Activated naive CD8-positive, alpha-beta T cell treated with anti-CD3 and anti-CD28 coated beads, Interleukin-2, amount 10 ng/mL, durations not matched to agents 7 days and 5 days (primary cell): ENCODE results near the gene PNLIPRP1. TPM values are rescaled to one million over a fixed set of nuclear protein-coding genes. Genes with fewer than 3 reads are reported as not detected.

Source experiments
- ATAC-seq: fragments of 150-1000 bp; cut with Tn5 transposase; one replicate; pipeline ENCODE4 v1.10.0; 2021; ENCODE audit warnings: low read depth, moderate library complexity
- POLR2A ChIA-PET: fragments of 350-600 bp; sonication (Branson Sonifier 250); formaldehyde crosslinking; loops from one replicate; lab custom pipeline; 2021; ENCODE audit warnings: antibody characterized with exemption; lab: Charles Lee
- DNase-seq: peaks from one replicate; pipeline ENCODE4 v3.0.0; 2021
- H3K27ac Mint-ChIP-seq: one replicate; pipeline ENCODE4 v1.8.0; 2022; ENCODE audit warnings: mild to moderate bottlenecking, mixed read lengths
- H3K27me3 Mint-ChIP-seq: one replicate; pipeline ENCODE4 v1.8.0; 2022; ENCODE audit warnings: mild to moderate bottlenecking, moderate library complexity, mixed read lengths
- H3K36me3 Mint-ChIP-seq: one replicate; pipeline ENCODE4 v1.8.0; 2021; ENCODE audit warnings: mild to moderate bottlenecking, mixed read lengths
- H3K4me1 Mint-ChIP-seq: one replicate; pipeline ENCODE4 v1.8.0; 2021; ENCODE audit warnings: mixed read lengths
- H3K4me3 Mint-ChIP-seq: one replicate; pipeline ENCODE4 v1.8.0; 2022; ENCODE audit warnings: mild to moderate bottlenecking, moderate library complexity, mixed read lengths
- H3K9me3 Mint-ChIP-seq: one replicate; pipeline ENCODE4 v1.8.0; 2021; ENCODE audit warnings: mixed read lengths
- total RNA-seq, 2 experiments: library from RNA; stranded (reverse); gene quantifications; one replicate each; pipeline ENCODE4 v1.2.3, GENCODE V29; 2021

PNLIPRP1 gene
- total RNA-seq, 2 experiments from 2014 or later: not detected

DNA sequence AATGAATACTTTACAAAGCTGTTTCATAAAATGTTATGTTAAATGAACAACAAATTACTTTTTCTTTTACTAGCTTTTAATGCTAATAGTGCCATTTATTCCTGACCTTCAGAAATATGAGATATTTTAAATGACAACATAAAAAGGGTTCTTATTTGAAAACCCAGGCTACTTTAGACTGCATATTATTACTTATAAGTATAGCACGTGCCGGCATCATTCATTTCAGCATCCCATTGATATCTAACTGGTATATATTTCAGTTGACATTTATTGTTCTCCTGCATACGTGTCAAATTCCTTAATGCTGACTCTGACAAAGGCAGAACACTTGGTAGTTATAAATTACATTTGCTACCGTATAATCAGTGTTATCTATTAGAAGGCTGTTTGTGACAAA lies 65.3 kb downstream of the PNLIPRP1 start:
- no peaks in the 10 kb centered on the region for H3K4me1 Mint-ChIP-seq
- ATAC-seq (no peak), DNase-seq (no peak)
- H3K4me3 Mint-ChIP-seq: no peak overlapping the region
- peaks cover 3% of the 10 kb centered on the region for H3K27me3 Mint-ChIP-seq
- POLR2A ChIA-PET: no interaction called here
- no peaks in the 10 kb centered on the region for H3K36me3 Mint-ChIP-seq
- no peaks in the 10 kb centered on the region for H3K9me3 Mint-ChIP-seq
- H3K27ac Mint-ChIP-seq: no peak overlapping the region

DNA sequence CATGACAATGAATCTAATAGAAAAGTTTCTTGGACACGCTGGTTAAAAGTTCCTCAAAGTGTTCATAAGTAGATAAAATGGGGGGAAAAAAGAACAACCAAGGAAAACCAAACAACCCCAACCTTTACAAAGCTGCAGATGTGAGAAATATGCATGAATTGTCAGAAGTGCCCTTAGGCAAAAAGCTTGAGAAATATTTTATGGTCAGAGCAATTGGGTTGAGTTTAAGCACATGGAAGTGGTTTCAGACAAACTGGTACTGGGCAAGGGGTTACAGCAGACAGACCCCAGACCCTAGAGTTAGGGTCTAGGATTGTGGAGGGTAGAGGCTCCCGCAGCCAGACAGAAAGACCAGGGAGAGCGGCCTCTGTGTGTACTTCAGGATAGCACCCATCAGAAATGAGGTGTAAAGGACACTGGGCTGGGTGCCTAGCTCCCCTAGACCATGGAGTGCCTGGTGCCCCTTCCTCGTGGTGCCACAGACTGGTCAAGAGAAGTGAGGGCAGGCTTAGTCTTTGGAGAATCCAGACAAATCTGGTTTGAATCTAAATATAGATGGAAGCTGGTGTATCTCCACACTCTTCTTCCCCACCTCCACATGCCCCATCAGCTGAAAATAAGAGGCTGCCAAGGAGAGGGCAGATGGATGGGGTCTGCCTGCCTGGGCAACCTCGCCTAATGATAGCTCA lies 67.2 kb downstream of the PNLIPRP1 start:
- no peaks in the 10 kb centered on the region for H3K9me3 Mint-ChIP-seq
- no peaks in the 10 kb centered on the region for H3K4me1 Mint-ChIP-seq

More for the DNA sequence above, 67.2 kb downstream of the PNLIPRP1 start:
- H3K4me3 Mint-ChIP-seq: no peak overlapping the region
- POLR2A ChIA-PET: no interaction called here
- H3K36me3 Mint-ChIP-seq: no peaks in the 10 kb centered on the region
- DNase-seq (no peak), ATAC-seq (no peak)
- no peaks in the 10 kb centered on the region for H3K27me3 Mint-ChIP-seq
- no peak overlapping the region for H3K27ac Mint-ChIP-seq

Other genes with a start within 250 kb of the PNLIPRP1 start
- gene PNLIPRP3, start 163.1 kb upstream of the PNLIPRP1 start, total RNA-seq: not detected
- not detected for gene PNLIP, start 45.0 kb upstream of the PNLIPRP1 start, total RNA-seq
- not detected for gene PNLIPRP2, start 30.0 kb downstream of the PNLIPRP1 start, total RNA-seq
- gene HSPA12A, start 151.6 kb downstream of the PNLIPRP1 start, total RNA-seq: under 1 TPM; 0.06 to 0.09 TPM